SK-N-SH (cell line): ENCODE results near the gene ARID1B. TPM values are rescaled to one million over a fixed set of nuclear protein-coding genes. Genes with fewer than 3 reads are reported as not detected.

Experiments used
- CTCF ChIA-PET: fragments of 300-600, 350-600 bp; formaldehyde crosslinking; extraction: SDS; loops from one replicate; lab custom pipeline; 2021; lab: Yijun Ruan, JAX
- POLR2A ChIA-PET: fragments of 350-600 bp; sonication (Branson Sonifier 250); formaldehyde crosslinking; extraction: SDS; loops from one replicate; lab custom pipeline; 2020; ENCODE audit warnings: antibody characterized with exemption, inconsistent platforms; lab: Yijun Ruan, JAX
- DNase-seq: peaks from one replicate; pipeline ENCODE4 v3.0.0; 2012
- H2AFZ ChIP-seq: fragments of 200-600 bp; sonication (generic); 2 replicates; pipeline ENCODE4 v1.8.1; 2016; ENCODE audit warnings: antibody characterized with exemption, mild to moderate bottlenecking, low read depth
- H3F3A ChIP-seq: fragments of 200-600 bp; sonication (generic); replicated peaks from 2 replicates; pipeline ENCODE3; 2016; ENCODE audit warnings: antibody characterized with exemption, mild to moderate bottlenecking; ENCODE audit not compliant: insufficient read depth
- H3K27ac ChIP-seq, 2 experiments: fragments of 200-500 bp in 1 of 2; fragments of 200-600 bp in 1 of 2; sonication (Bioruptor generic) in 1 of 2; sonication (generic), shearing (Covaris generic) in 1 of 2; 2 replicates each; pipeline versions ENCODE4 v1.5.1 to v1.6.1; 2014 to 2016; ENCODE audit warnings: low read depth in 2 of 2, inconsistent platforms in 1 of 2, low read length in 1 of 2, mild to moderate bottlenecking in 1 of 2, mixed read lengths in 1 of 2
- H3K27me3 ChIP-seq: fragments of 200-600 bp; sonication (generic), shearing (Covaris generic); 2 replicates; pipeline ENCODE4 v1.6.1; 2016; ENCODE audit warnings: mixed run types; ENCODE audit not compliant: insufficient read depth
- H3K36me3 ChIP-seq, 2 experiments: fragments of 200-500 bp in 1 of 2; fragments of 200-600 bp in 1 of 2; sonication (Bioruptor generic) in 1 of 2; sonication (generic) in 1 of 2; replicated peaks in 1 of 2; 2 replicates each; pipeline versions ENCODE3 to v1.5.1; 2014 to 2016; ENCODE audit warnings: low read length in 1 of 2, mild to moderate bottlenecking in 1 of 2; ENCODE audit not compliant: insufficient read depth in 2 of 2, control insufficient read depth in 1 of 2
- H3K4me1 ChIP-seq, 2 experiments: fragments of 200-500 bp in 1 of 2; fragments of 200-600 bp in 1 of 2; sonication (Bioruptor generic) in 1 of 2; sonication (generic), shearing (Covaris generic) in 1 of 2; 2 replicates each; pipeline versions ENCODE4 v1.5.1 to v1.6.1; 2014 to 2016; ENCODE audit warnings: low read depth in 1 of 2, low read length in 1 of 2, mixed run types in 1 of 2; ENCODE audit not compliant: insufficient read depth in 2 of 2, control insufficient read depth in 1 of 2
- H3K4me2 ChIP-seq: fragments of 200-600 bp; sonication (generic), shearing (Covaris generic); 2 replicates; pipeline ENCODE4 v1.6.1; 2017; ENCODE audit warnings: mixed run types
- H3K4me3 ChIP-seq, 2 experiments: fragments of 200-500 bp in 1 of 2; fragments of 200-600 bp in 1 of 2; sonication (Bioruptor generic) in 1 of 2; sonication (generic), shearing (Covaris generic) in 1 of 2; 2 replicates each; pipeline versions ENCODE4 v1.5.1 to v1.8.1; 2014 to 2016; ENCODE audit warnings: low read depth in 2 of 2, inconsistent platforms in 1 of 2, low read length in 1 of 2, mild to moderate bottlenecking in 1 of 2, mixed read lengths in 1 of 2, moderate library complexity in 1 of 2
- H3K79me2 ChIP-seq: fragments of 200-600 bp; sonication (generic); 2 replicates; pipeline ENCODE4 v1.8.1; 2017; ENCODE audit warnings: mild to moderate bottlenecking; ENCODE audit not compliant: insufficient read depth
- H3K9ac ChIP-seq: fragments of 200-600 bp; sonication (generic); 2 replicates; pipeline ENCODE4 v1.6.1; 2017; ENCODE audit warnings: mixed run types
- H3K9me2 ChIP-seq: fragments of 200-600 bp; sonication (generic); 2 replicates; pipeline ENCODE4 v1.6.1; 2017; ENCODE audit warnings: mixed run types
- H3K9me3 ChIP-seq: fragments of 200-600 bp; sonication (generic); 2 replicates; pipeline ENCODE4 v1.6.1; 2017; ENCODE audit warnings: mixed run types, mild to moderate bottlenecking, moderate library complexity
- H4K20me1 ChIP-seq: fragments of 200-600 bp; sonication (generic); 2 replicates; pipeline ENCODE4 v1.6.1; 2017; ENCODE audit warnings: mild to moderate bottlenecking, mixed run types; ENCODE audit not compliant: insufficient read depth
- CTCF ChIP-seq: fragments of 200-600 bp; sonication (generic); IDR thresholded peaks from 2 replicates; pipeline ENCODE4 v1.6.1; 2017; ENCODE audit warnings: antibody characterized with exemption, mild to moderate bottlenecking, moderate library complexity
- ELF1 ChIP-seq: IDR thresholded peaks from 2 replicates; pipeline ENCODE4 v1.4.0; 2012
- EP300 ChIP-seq, 2 experiments: IDR thresholded peaks; 2 replicates each; pipeline versions ENCODE4 v1.4.0 to v1.6.1; 2012; ENCODE audit warnings: borderline replicate concordance in 1 of 2, low read depth in 1 of 2, low read length in 1 of 2
- FOXJ3 ChIP-seq: sonication (generic); formaldehyde crosslinking; IDR thresholded peaks from 2 replicates; pipeline ENCODE4 v1.5.1; 2020; ENCODE audit warnings: mild to moderate bottlenecking, missing genetic modification reagents
- IRF3 ChIP-seq: fragments of 150-350 bp; IDR thresholded peaks from 2 replicates; pipeline ENCODE4 v1.6.1; 2016; ENCODE audit warnings: mild to moderate bottlenecking, low read depth, low read length
- JUND ChIP-seq: IDR thresholded peaks from 2 replicates; pipeline ENCODE4 v1.4.0; 2012
- MAX ChIP-seq: IDR thresholded peaks from 2 replicates; pipeline ENCODE4 v1.4.0; 2012; ENCODE audit warnings: low read depth
- PBX3 ChIP-seq: IDR thresholded peaks from 2 replicates; pipeline ENCODE4; 2012
- RAD21 ChIP-seq: IDR thresholded peaks from 2 replicates; pipeline ENCODE4 v1.6.1; 2012; ENCODE audit warnings: mild to moderate bottlenecking, low read length
- RCOR1 ChIP-seq: fragments of 150-350 bp; IDR thresholded peaks from 2 replicates; pipeline ENCODE4 v1.6.1; 2017; ENCODE audit warnings: antibody characterized with exemption, low read length
- RFX5 ChIP-seq: IDR thresholded peaks from 2 replicates; pipeline ENCODE4 v1.6.1; 2012; ENCODE audit warnings: mild to moderate bottlenecking, improper control_type of control experiment, low read length
- TEAD4 ChIP-seq: IDR thresholded peaks from 2 replicates; pipeline ENCODE4 v1.4.0; 2012; ENCODE audit warnings: mild to moderate bottlenecking, borderline replicate concordance; ENCODE audit not compliant: insufficient read depth
- WGBS: methylation state at CpG from one replicate; pipeline ENCODE4 v1.1.6; 2017; ENCODE audit warnings: low lambda C conversion rate; 5-methylcytosine and 5-hydroxymethylcytosine counted together
- polyA plus RNA-seq, 3 experiments: library from polyadenylated mRNA; depleted of rRNA; stranded (reverse); fragments of >200 nt; gene quantifications; 2 replicates each; pipeline ENCODE4 v1.2.3, GENCODE V29; 2012

Gene ARID1B
- polyA plus RNA-seq, 1 of the 3 experiments (the other 2 are of a cell fraction), result 13.6 TPM

GRCh38 chr6:156804402-156804801 lies 27.2 kb downstream of the ARID1B start:
- DNase-seq, result no peak
- Histone ChIP-seq H3K36me3 (no peaks in the 10 kb centered on the region), H3K9me3 (no peaks in the 10 kb centered on the region), H3K4me1 (peaks cover 15 to 18% of the 10 kb centered on the region in 2 experiments; a peak in 3 of 4 replicates), H3K4me2 (no peak overlapping the region), H3K9ac (no peak overlapping the region), H3K4me3 (no peak overlapping the region), H3K27ac (no peak overlapping the region), H2AFZ (no peak overlapping the region), H3F3A (no peaks in the 10 kb centered on the region), H3K79me2 (peaks cover 100% of the 10 kb centered on the region), H3K27me3 (no peaks in the 10 kb centered on the region), H3K9me2 (no peaks in the 10 kb centered on the region), H4K20me1 (peaks cover 95% of the 10 kb centered on the region)
- TF ChIP-seq TEAD4, result no peak
- WGBS, result 95% methylated on average over 4 of the region's 4 CpGs
- POLR2A ChIA-PET, result no interaction called here
- CTCF ChIA-PET, result interaction anchor here (1.0 to 2.2 kb wide), 4 partner anchors 9 to 148 kb away, joined by 3 to 8 read pairs (median 4); no protein-coding TSS in a partner anchor

GRCh38 chr6:156806155-156806554 lies 29.0 kb downstream of the ARID1B start:
- H3K9ac ChIP-seq, result no peak overlapping the region
- no peaks in the 10 kb centered on the region for H3F3A ChIP-seq
- H3K36me3 ChIP-seq, result no peaks in the 10 kb centered on the region
- DNase-seq, result no peak
- H4K20me1 ChIP-seq, result peaks cover 95% of the 10 kb centered on the region
- POLR2A ChIA-PET, result no interaction called here
- peaks cover 100% of the 10 kb centered on the region for H3K79me2 ChIP-seq
- TF ChIP-seq PBX3 (no peak), MAX (no peak), JUND (no peak), FOXJ3 (no peak)
- TF ChIP-seq, all 33 proteins: peak for 0
- no peaks in the 10 kb centered on the region for H3K9me2 ChIP-seq
- no peak overlapping the region for H3K4me3 ChIP-seq
- CTCF ChIA-PET, result interaction anchor here (0.6 to 1.2 kb wide), 3 partner anchors 86 to 379 kb away, joined by 3 read pairs; no protein-coding TSS in a partner anchor
- no peak overlapping the region for H3K4me2 ChIP-seq
- H3K27me3 ChIP-seq, result no peaks in the 10 kb centered on the region
- H3K4me1 ChIP-seq, result peaks cover 15 to 24% of the 10 kb centered on the region in 2 experiments; a peak in 3 of 4 replicates
- no peak overlapping the region for H3K27ac ChIP-seq
- no peaks in the 10 kb centered on the region for H3K9me3 ChIP-seq
- H2AFZ ChIP-seq, result no peak overlapping the region
- 97% methylated on average over 4 of the region's 4 CpGs for WGBS

GRCh38 chr6:156807028-156807427 lies 29.9 kb downstream of the ARID1B start:
- POLR2A ChIA-PET, result no interaction called here
- WGBS, result 92% methylated on average over 11 of the region's 11 CpGs
- DNase-seq, result no peak

More at GRCh38 chr6:156807028-156807427, 29.9 kb downstream of the ARID1B start:
- no peaks in the 10 kb centered on the region for H3K27me3 ChIP-seq
- no peak overlapping the region for H2AFZ ChIP-seq
- no peaks in the 10 kb centered on the region for H3K9me3 ChIP-seq
- H3K4me1 ChIP-seq, result peaks cover 15 to 24% of the 10 kb centered on the region in 2 experiments; a peak in 3 of 4 replicates
- CTCF ChIA-PET, result interaction anchor here (1.2 kb wide), 1 partner anchor 85 kb away, joined by 3 read pairs; no protein-coding TSS in a partner anchor
- peaks cover 95% of the 10 kb centered on the region for H4K20me1 ChIP-seq
- no peak overlapping the region for H3K4me2 ChIP-seq
- H3K27ac ChIP-seq, result no peak overlapping the region
- no peak for TF ChIP-seq RFX5
- TF ChIP-seq IRF3, result no peak
- no peak for TF ChIP-seq CTCF
- no peak for TF ChIP-seq EP300 (IDR thresholded peaks at IDR 0.05; ENCODE audit: borderline replicate concordance in 1 of 2, low read depth in 1 of 2, low read length in 1 of 2)
- no peak for TF ChIP-seq ELF1
- no peak for TF ChIP-seq RAD21
- no peak for TF ChIP-seq RCOR1
- no peak for TF ChIP-seq TEAD4
- H3K9me2 ChIP-seq, result no peaks in the 10 kb centered on the region
- H3K79me2 ChIP-seq, result peaks cover 100% of the 10 kb centered on the region
- no peak overlapping the region for H3K9ac ChIP-seq
- no peak overlapping the region for H3K4me3 ChIP-seq
- no peaks in the 10 kb centered on the region for H3K36me3 ChIP-seq
- H3F3A ChIP-seq, result no peaks in the 10 kb centered on the region
